ENCODE measurements around the gene TBC1D10B.

DNA sequence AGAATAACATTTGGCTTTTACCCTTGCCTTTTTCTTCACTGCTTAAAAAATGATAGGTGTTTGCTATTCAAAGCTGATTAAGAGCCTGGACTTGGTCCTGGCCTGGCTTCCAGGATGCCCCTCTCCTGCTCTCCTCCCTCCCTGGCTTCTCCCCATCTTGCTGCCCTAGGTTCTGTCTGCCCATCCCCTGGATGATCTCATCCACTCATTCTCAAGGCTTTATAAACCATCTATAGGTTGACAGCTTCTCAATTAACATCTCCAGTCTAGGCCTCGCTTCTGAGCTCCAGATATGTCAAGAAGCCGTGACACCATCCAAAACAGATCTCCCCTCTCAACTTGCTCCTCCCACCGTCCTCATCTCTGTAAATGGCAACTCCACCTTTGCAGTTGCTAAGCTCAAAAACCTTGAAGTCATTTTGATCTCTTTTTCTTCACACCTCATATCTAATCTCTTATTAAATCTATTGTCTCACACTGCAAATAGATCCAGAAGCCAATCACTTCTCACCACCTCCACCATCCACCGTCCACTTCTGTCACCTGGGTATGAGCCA, 45.8 kb upstream of the TBC1D10B start:
- TF ChIP-seq, protein P1, sequence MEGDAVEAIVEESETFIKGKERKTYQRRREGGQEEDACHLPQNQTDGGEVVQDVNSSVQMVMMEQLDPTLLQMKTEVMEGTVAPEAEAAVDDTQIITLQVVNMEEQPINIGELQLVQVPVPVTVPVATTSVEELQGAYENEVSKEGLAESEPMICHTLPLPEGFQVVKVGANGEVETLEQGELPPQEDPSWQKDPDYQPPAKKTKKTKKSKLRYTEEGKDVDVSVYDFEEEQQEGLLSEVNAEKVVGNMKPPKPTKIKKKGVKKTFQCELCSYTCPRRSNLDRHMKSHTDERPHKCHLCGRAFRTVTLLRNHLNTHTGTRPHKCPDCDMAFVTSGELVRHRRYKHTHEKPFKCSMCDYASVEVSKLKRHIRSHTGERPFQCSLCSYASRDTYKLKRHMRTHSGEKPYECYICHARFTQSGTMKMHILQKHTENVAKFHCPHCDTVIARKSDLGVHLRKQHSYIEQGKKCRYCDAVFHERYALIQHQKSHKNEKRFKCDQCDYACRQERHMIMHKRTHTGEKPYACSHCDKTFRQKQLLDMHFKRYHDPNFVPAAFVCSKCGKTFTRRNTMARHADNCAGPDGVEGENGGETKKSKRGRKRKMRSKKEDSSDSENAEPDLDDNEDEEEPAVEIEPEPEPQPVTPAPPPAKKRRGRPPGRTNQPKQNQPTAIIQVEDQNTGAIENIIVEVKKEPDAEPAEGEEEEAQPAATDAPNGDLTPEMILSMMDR (conservative IDR thresholded peaks at IDR 0.05), result no peak
- no peak for TF ChIP-seq ZFX (IDR thresholded peaks at IDR 0.05)

Measured in C4-2B (cell line).